COLO668 (cell line): ENCODE results near the gene BABAM1.
"Not testable (repeated sequence)": the region's sequence is repeated elsewhere in the genome, so short reads cannot be mapped to it uniquely, and the experiment has no call there.

Source experiments
- DNase-seq: peaks from one replicate; lab custom pipeline; 2025; ENCODE audit not compliant: unreplicated experiment; lab: John Stamatoyannopoulos, UW

BABAM1 gene

DNA sequence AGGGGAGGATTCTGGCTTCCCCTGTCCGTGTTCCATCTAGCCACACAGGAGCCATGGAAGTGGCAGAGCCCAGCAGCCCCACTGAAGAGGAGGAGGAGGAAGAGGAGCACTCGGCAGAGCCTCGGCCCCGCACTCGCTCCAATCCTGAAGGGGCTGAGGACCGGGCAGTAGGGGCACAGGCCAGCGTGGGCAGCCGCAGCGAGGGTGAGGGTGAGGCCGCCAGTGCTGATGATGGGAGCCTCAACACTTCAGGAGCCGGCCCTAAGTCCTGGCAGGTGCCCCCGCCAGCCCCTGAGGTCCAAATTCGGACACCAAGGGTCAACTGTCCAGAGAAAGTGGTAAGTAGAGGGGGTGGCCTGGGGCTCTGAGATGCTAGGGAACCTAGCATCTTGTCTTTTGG lies 1.5 kb downstream of the BABAM1 start:
- no peak for DNase-seq

DNA sequence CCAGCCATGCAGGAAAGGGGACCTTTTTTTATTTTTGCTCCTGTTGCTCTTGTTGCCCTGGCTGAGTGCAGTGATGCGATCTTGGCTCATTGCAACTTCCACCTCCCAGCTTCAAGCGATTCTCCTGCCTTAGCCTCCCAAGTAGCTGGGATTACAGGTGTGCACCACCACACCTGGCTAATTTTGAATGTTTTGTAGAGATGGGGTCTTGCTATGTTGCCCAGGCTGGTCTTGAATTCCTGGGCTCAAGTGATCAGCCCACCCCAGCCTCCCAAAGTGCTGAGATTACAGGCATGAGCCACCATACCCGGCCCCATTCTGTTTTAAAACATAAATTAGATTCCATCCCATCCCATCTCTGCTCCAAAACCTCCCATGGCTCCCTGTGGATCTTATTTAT lies 7.6 kb downstream of the BABAM1 start:
- DNase-seq = not testable (repeated sequence)

DNA sequence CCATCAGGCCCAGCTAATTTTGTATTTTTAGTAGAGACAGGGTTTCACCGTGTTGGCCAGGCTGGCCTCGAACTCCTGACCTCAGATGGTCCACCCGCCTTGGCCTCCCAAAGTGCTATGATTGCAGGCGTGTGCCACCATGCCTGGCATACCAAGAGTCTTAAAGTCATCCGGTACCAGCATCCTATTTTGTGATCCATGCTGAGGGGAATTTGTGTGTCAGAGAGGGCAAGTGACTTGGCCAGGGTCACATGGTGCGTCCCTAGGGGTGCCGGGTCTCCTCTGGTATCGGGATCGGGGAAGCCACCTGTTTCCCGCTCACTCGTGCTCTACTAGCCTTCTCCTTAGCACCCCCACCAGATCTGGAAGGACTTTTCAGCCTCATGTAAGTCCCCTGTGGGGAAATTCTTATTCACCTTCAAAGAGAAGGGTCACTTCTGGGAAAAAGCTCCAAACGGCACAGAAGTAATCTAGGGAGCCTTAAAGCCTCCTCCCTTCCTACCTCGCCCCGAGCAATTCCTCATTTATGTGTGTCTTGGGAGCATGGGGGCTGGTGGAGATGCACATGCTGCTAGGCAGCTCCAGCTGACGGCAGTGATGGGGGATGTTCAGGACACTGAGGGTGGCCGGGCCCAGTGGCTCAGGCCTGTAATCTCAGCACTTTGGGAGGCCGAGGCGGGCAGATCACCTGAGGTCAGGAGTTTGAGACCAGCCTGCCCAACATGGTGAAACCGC lies 8.4 kb downstream of the BABAM1 start:
- no peak for DNase-seq

DNA sequence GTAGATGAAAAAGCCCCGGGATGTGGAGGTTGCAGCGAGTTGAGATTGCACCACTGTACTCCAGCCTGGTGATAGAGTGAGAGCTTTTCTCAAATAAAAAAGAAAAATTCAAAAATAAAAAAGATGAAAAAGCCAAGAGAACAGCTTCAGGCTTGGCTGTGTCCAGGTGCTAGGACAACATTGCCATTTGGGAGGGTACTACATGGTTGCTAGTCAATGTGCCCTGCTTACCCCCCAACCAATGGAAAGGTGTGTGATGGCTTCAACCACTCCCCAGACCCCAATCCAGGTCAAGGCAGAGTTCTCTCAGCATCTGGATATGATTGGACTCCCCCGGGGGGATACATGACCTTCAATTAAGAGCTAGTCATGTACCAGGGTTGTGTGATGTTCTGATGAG lies 12.2 kb downstream of the BABAM1 start:
- no peak for DNase-seq

DNA sequence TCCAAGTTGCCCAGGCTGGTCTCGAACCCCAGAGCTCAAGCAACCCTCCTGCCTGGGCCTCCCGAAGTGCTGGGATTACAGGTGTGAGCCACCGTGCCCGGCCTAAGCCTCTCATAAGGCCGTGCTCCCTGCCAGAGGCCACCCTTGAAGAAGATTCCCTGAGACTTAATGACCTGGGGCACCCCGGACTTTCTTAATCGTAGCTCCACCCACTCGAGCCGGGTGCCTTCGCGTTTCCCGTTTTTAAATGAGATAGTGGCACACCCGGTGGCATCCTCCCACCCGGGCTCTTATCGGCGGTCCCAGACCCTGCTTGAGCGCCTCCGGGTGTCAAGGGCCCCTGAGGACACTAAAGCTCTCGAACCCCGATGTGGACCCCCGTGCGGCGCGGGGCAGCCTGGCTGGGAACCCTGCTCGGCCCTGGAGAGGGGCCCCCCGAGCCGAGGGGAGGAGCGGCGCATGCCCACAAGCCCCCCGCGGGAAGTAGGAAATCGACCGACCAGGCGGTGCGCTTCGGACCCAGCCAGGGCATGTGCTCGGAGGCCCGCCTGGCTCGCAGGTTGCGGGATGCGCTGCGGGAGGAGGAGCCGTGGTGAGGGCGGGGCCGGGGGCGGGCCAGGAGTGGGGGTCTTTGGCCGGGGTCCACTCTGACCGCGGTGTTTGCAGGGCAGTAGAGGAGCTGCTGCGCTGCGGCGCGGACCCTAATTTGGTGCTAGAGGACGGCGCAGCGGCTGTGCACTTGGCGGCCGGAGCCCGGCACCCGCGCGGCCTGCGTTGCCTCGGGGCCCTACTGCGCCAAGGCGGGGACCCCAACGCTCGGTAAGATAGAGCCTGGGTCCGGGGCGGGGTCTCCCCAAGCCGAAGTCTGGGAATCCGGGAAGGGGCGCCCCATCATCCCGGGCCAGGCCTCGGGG lies 14.4 kb downstream of the BABAM1 start, which contains the start of gene ANKLE1:
Gene ANKLE1 (plus strand): TSS at position 511 of the 914 bp plus-strand sequence. CDS start 20 bp downstream, at position 531.
- peak; percentile 29 for DNase-seq

DNA sequence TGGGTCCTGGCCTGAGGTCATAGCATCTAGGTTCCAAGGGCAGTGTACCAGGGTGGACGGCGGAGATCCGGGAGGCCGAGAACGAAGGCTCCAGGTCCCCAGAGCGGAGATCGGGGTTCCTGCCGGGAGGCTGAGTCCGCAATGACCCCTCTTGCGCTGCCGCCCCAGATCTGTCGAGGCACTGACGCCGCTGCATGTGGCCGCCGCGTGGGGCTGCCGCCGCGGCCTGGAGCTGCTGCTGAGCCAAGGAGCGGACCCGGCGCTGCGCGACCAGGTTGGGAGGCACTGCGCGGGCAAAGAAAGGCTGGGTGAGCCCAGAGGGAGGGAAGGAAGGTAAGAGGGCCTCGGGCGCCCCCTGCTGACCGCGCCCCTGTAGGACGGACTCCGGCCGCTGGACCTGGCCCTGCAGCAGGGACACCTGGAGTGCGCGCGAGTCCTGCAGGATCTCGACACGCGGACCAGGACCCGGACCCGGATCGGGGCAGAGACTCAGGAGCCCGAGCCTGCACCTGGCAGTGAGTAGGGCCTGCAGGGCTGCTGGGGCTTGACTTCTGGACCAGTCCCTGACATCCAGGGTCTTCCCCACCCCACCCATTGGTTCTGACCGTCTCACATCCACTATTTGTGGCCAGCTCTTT lies 15.4 kb downstream of the BABAM1 start:
- peak; percentile 91 for DNase-seq

DNA sequence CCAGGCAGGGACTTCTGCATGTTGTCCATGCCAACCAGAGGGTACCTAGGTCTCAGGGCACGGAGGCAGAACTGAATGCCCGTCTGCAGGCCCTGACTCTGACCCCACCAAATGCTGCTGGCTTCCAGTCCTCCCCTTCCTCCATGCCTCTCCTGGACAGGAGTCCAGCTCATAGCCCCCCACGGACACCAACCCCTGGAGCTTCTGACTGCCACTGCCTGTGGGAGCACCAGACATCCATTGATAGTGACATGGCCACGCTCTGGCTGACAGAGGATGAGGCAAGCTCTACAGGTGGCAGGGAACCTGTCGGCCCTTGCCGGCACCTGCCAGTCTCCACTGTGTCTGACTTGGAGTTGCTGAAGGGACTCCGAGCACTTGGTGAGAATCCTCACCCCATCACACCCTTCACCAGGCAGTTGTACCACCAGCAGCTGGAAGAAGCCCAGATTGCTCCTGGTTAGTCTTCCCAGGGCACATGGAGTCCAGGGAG lies 16.3 kb downstream of the BABAM1 start:
- no peak for DNase-seq

DNA sequence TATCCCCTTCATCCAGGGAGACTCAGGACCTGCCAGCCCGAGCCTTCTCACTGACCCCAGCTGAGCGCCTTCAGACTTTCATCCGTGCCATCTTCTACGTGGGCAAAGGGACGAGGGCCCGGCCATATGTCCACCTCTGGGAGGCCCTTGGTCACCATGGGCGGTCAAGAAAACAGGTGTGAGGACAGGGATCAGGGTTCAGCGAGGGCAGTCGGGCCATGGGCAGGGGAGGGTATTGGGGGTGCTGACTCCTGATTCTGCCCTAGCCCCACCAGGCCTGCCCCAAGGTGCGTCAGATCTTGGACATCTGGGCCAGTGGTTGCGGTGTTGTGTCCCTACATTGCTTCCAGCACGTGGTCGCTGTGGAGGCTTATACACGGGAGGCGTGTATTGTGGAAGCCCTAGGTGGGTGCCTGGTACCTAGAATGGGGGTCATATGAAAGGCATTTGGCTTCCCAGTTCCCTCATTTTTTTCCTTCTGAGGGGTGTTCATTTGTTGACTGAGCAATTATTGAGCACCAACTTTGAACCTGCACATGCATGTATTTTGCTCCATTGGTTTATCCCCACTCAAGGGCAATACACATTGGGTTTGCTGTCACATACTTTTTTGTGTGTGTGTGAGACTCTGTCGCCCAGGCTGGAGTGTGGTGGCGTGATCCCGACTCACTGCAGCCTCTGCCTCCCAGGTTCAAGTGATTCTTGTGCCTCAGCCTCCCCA lies 18.3 kb downstream of the BABAM1 start:
- DNase-seq = no peak

DNA sequence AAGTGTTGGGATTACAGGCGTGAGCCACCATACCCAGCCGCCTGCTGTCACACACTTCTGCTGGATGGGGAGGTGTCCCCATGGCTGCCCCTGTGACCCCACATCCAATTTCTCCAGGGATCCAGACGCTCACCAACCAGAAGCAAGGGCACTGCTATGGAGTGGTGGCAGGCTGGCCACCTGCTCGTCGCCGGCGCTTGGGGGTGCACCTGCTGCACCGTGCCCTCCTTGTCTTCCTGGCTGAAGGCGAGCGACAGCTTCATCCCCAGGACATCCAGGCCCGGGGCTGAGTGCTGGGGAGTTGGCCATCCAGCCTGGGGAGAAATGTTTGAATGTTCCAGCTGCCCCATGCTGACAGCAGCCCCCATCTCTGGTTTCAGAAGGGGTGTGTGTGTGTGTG lies 19.0 kb downstream of the BABAM1 start:
- no peak for DNase-seq

DNA sequence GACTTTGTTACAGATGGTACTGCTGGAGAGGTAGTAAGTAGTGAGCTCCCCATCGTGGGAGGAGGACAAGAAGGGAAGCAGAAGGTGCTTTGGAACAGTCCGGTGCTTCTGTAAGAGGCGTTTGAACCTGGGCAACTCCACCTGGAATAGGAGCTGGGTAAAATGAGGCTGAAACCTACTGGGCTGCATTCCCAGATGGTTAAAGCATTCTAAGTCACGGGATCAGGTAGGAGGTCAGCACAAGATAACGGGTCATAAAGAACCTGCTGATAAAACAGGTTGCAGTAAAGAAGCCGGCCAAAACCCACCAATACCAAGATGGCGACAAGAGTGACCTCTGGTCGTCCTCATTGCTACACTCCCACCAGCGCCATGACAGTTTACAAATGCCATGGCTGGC lies 19.5 kb downstream of the BABAM1 start:
- no peak for DNase-seq

DNA sequence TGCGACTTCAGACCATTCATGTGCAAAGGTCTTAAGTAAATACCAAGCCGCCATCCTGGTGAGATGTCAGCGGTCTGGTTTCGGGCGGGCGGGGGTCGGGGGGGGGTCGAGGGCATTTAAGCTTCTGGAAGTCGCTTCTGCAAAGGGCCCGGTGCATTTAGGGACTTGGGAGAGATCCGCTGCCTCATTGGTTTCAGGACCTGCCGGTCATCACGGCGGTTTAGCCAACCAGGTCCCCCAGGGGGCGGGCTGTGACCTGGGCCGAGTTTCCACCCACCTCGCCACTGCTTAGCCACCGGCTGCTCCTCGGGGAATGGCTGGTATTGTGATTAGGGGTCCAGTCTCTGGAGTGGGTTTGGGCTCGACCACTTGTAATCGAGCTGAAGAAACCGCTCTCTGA lies 22.2 kb downstream of the BABAM1 start:
- peak; percentile 6 for DNase-seq

DNA sequence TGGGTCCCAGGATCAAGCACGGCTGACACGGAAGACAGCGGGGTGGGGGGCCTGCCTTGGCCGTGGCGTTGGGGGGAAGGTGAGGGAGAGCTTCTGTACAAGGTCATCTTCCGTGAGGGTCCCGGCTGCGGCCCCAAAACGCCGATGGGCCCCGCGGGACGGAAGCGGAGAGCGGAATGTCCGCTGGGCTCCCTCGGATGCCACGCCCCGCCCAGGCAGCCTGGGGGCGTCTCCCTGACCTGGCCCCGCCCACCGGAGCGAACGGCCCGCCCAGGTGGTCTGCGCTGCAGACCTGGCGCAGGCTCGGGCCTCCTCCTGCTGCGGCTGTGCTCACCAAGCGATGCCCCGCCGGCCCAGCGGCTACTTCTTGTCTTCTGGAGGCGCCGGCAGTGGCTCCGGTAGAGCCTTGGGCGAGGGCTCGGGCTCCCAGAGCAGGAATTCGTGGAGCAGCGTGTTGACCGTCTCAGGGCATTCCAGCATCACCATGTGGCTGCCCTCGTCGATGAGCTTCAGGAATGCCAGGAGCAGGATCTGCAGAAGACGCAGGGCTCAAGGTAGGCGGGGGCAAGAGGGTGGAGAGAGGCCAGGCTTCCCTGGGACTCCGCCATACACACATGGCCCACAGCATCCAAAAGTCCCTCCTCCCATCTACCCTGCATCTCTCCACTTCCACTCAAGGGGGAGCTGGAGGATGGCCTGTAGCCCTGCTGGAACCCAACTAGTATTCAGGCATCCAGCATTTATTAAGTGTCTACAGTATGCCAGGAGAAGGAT lies 25.2 kb downstream of the BABAM1 start:
- DNase-seq = peak; percentile 24

DNA sequence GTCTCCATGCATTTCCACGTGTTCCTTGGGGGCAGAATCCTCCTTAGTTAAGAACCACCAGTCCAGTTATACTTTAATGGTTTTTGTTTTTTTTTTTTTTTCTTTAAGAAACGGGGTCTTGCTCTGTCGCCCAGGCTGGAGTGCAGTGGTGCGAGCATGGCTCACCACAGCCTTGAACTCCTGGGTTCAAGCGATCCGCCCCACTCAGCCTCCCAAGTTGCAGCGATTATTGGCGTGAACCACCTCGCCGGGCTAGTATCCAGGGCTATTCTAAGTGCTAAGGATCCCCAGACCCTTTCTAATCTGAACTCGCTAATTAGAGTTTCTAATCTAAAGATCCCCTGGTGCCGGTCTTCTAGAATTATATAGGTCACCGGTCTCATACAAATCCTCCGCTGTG lies 26.4 kb downstream of the BABAM1 start:
- DNase-seq = no peak

DNA sequence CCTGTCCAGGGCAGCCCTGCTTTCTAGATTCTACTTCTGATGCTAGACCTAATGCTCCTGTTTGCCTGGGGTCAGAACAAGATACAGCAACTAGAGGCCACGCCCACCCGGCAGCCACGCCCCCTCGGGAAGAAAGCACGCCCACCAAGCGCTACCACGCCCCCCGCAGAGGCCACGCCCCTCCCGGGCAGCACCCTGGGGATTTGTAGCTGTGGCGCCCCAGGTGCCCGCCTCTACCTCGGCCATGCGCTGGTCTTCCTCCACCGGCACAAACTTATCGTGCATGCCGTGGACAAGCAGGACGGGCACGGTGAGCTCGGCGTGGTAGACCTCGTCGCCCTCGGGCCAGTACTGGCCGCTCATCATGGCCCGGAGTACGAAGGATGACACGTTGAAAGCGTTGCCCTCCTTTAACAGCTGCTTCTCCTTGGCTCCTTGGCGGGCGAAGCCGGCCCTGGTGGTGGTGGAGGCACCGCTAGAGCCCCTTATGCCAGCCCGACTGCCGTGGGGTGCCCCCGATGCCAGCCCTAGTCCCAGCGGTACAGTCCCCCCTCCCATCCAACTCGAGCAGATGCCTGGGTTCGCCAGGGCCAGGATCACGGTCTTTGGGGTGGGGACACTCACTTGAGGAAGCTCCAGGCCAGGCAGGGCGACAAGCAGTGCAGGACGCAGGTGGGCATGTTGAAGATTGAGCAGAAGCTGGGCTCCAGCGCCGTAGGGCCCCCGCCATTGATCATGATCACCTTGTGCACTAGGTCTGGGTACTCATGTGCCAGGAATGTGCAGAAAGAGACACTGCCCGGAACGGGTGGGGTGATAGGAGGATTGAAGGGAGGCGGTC lies 27.0 kb downstream of the BABAM1 start:
- peak; percentile 34 for DNase-seq

DNA sequence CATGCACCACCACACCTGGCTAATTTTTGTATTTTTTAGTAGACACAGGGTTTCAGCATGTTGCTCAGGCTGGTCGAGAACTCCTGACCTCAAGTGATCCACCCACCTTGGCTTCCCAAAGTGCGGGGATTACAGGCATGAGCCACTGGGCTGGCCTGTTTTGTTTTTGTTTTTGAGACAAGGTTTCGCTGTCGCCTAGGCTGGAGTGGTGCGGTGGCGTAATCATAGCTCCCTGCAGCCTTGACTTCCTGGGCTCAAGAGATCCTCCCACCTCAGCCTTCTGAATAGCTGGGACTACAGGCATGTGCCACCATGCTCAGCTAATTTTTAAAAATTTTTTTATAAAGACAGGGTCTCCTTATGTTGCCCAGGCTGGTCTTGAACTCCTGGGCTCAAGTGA lies 28.3 kb downstream of the BABAM1 start:
- DNase-seq = not testable (repeated sequence)

DNA sequence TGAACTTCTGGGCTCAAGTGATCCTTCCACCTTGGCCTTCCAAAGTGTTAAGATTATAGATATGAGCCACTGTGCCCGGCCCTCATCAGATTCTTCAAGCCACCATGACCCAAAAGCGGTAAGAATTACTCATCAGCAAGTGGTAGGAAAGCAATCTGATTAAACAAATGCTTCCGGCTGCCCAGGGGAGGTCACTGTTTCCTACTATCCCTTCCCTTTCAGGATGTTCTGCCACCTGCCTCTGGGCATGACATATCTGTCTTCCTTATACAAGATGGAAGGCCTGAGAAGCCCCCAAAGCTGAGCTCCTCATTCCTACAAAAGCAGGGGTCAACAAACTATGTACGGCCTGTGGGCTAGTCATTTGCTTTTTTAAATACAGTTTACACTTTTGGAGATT lies 29.0 kb downstream of the BABAM1 start:
- peak; percentile 28 for DNase-seq

DNA sequence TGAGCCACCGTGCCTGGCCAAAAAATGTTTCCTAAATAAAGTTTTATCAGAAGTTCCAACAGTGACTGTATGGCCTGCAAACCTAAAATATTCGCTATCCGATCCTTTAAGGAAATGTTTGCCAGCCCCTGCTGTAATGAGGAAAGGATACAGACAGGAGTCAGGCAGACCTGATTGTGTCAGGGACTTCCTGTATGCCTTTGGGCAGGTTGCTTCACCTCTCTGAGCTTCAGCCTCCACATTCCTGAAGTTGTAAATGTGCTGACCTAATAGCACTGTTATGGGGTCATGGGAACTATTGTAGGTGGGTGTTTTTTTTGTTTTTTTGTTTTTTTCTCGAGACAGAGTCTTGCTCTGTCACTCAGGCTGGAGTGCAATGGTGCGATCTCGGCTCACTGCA lies 29.7 kb downstream of the BABAM1 start:
- no peak for DNase-seq

DNA sequence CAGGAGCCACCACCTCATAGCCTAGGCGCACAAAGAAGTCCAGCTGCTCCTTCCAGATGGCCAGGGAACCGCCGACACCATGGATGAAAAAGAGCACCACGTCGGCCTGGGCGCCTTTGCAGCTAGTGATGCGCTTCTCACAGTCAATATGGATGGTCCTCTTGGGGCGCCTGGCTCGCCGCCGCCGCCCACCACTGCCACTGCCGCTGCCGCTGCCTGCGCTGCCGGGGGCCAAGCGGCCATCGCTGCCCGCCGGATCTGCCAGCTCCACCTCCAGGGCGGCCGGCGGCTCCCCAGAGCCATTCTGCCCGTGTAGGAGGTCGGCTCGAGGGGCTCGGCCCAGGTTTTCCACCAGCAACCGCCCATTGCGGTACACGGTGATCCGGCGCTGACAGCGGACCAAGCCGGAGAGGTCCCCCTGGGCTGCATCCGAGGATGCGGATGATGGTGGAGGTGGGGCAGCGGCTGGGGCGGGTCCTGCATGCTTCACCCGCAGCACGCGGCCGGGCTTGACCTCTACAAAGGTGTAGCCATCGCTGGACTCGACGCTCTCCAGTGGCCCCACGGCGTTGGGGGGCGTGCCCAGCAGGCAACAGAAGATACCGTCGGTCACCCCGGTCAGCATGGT lies 33.9 kb downstream of the BABAM1 start:
- no peak for DNase-seq
